Dermis microvascular lymphatic vessel endothelial cell (primary cell): Measurements from ENCODE around the gene NRIP1. TPM values are rescaled to one million over a fixed set of nuclear protein-coding genes. Genes with fewer than 3 reads are reported as not detected.

ENCODE experiments used
- DNase-seq, 2 donors: peaks; one replicate each; pipeline versions ENCODE4 v3.0.0 to v3.0.0-alpha.2; 2010; ENCODE audit warnings: low read depth in 2 of 2
- total RNA-seq: library from RNA; depleted of rRNA; stranded (reverse); fragments of >200 nt; gene quantifications from 2 replicates; pipeline ENCODE4 v1.2.1, GENCODE V29; 2014

The NRIP1 gene
- total RNA-seq, 1 donor from 2014 or later: 35.6 TPM

DNA sequence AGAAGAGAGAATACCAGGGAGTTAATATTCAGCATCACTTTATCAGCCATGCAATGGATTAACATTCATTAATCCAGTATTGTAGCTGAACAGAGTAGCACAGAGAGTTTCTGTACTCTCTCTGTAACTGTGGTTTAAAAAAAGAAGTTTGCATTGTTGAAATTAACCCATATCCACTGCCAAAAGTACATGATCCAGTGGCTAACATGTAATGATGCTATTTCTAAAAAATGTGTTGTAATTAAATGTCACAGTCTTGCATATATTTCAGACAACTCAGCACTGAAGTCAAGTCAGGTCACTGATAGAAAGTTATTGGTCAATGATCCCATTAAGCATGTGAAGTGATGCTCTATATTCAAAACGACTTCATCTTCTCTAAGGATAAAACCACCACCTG lies 141.3 kb downstream of the NRIP1 start:
- no peak for DNase-seq

- DNase-seq: no peak
These were observed 141.8 kb downstream of the NRIP1 start for GRCh38 chr21:14922980-14923379.

GRCh38 chr21:14918527-14918926 lies 146.3 kb downstream of the NRIP1 start:
- no peak for DNase-seq

DNA sequence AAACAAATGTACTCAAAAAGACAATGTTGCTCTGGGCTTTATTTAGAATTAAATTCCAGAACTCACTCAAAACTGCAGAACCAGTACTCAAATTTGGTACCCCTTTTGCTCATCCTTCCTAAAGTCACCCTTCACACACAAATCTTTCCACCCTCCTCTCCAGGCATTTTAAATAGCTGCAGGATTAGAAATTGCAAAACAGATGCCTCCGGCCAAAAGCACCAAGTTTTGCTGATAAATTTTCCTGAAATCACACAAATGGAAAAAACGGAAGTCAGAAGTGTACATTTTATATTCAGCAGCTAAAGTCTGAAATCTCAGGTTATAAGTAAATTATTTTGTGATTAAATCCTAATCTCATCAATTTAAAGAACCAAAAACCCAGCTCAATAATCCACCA lies 147.0 kb downstream of the NRIP1 start:
- no peak for DNase-seq

GRCh38 chr21:14916676-14917141 lies 148.1 kb downstream of the NRIP1 start:
- DNase-seq: no peak

DNA sequence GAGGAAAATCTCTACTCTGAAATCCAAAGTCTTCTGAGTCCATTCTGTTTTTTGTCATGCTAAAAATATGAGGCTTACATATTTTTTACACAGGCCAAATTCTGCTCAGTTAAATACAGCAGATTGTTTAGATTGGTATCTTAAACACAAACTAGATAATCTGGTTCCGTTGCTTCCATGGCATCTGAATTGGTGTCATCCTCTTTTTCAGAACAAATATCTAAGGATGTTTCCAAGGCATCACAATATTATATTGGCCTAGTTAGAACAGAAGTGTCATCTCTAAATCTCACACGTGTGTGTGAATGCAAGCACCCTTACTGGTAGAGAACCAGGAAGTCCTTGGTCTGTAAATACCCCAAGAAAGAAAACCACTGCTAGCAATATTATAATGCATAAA lies 151.2 kb downstream of the NRIP1 start:
- no peak for DNase-seq

DNA sequence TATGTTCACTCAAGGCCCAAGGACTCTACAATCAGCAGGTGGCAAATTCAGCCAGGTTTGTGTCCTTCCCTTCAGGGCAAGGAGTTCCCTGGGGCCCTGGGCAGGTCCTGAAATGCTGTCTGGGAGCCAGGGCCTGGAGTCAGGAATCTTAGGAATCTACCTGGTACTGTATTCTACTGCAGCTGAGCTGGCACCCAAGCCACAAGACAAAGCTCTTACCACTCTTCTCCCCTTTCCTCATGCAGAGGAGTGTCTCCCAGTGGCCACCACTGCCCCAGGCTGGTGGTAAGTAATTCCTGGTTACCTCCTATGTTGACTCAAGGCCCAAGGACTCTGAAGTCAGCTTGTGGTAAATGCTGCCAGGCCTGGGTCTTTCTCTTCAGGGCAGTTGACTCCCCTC lies 153.4 kb downstream of the NRIP1 start:
- DNase-seq: no peak
